Loucy (cell line): ENCODE measurements around the gene PGC.

Experiments
- H2AFZ ChIP-seq: fragments of 200-600 bp; sonication (generic); 2 replicates; pipeline ENCODE4 v1.6.0; 2016; ENCODE audit warnings: antibody characterized with exemption, mild to moderate bottlenecking, low read length, moderate library complexity
- H3F3A ChIP-seq: fragments of 200-600 bp; 2 replicates; pipeline ENCODE4 v1.6.0; 2016; ENCODE audit warnings: antibody characterized with exemption, low read depth, mild to moderate bottlenecking
- H3K27me3 ChIP-seq: fragments of 200-600 bp; sonication (generic); 2 replicates; pipeline ENCODE4 v1.6.1; 2014; ENCODE audit warnings: low read length, mild to moderate bottlenecking; ENCODE audit not compliant: insufficient read depth, poor library complexity, severe bottlenecking
- H3K36me3 ChIP-seq: fragments of 200-600 bp; sonication (generic); 2 replicates; pipeline ENCODE4 v1.6.1; 2016; ENCODE audit warnings: low read length; ENCODE audit not compliant: insufficient read depth
- H3K4me1 ChIP-seq: fragments of 200-600 bp; sonication (generic); 2 replicates; pipeline ENCODE4 v1.5.1; 2014; ENCODE audit warnings: low read length, mild to moderate bottlenecking; ENCODE audit not compliant: insufficient read depth, poor library complexity, severe bottlenecking
- H3K4me2 ChIP-seq: fragments of 200-600 bp; sonication (generic); 2 replicates; pipeline ENCODE4 v1.6.0; 2014; ENCODE audit warnings: antibody characterized with exemption, low read length, low read depth, mild to moderate bottlenecking; ENCODE audit not compliant: poor library complexity, severe bottlenecking
- H3K4me3 ChIP-seq: fragments of 200-600 bp; sonication (generic); 2 replicates; pipeline ENCODE4 v1.5.1; 2014; ENCODE audit warnings: low read length, mild to moderate bottlenecking, mixed read lengths; ENCODE audit not compliant: poor library complexity, severe bottlenecking
- H3K79me2 ChIP-seq: fragments of 200-600 bp; sonication (generic); 2 replicates; pipeline ENCODE4 v1.6.1; 2014; ENCODE audit warnings: low read length; ENCODE audit not compliant: insufficient read depth
- H3K9ac ChIP-seq: fragments of 200-600 bp; sonication (generic); 2 replicates; pipeline ENCODE4 v1.6.0; 2014; ENCODE audit warnings: mild to moderate bottlenecking, low read depth, low read length, moderate library complexity; ENCODE audit not compliant: poor library complexity, severe bottlenecking
- H3K9me2 ChIP-seq: fragments of 200-600 bp; sonication (generic); replicated peaks from 2 replicates; pipeline ENCODE4 v1.6.1; 2016; ENCODE audit warnings: low read depth, low read length, mixed read lengths
- H3K9me3 ChIP-seq: fragments of 200-600 bp; sonication (generic); 2 replicates; pipeline ENCODE4 v1.6.1; 2014; ENCODE audit warnings: mild to moderate bottlenecking, antibody characterized with exemption, low read length, low read depth; ENCODE audit not compliant: insufficient read depth
- H4K20me1 ChIP-seq: fragments of 200-600 bp; sonication (generic); 2 replicates; pipeline ENCODE4 v1.6.0; 2014; ENCODE audit warnings: antibody characterized with exemption, low read length, mild to moderate bottlenecking; ENCODE audit not compliant: insufficient read depth, poor library complexity, severe bottlenecking
- EZH2phosphoT487 ChIP-seq: fragments of 200-600 bp; IDR thresholded peaks from 2 replicates; pipeline ENCODE4 v1.6.1; 2018; ENCODE audit warnings: antibody characterized with exemption, mild to moderate bottlenecking, moderate library complexity, borderline replicate concordance
- TF ChIP-seq, protein P1 (sequence below): fragments of 200-600 bp; sonication (generic); conservative IDR thresholded peaks from 2 replicates; pipeline ENCODE4 v1.5.1; 2014; ENCODE audit warnings: mild to moderate bottlenecking, antibody characterized with exemption, low read length

Gene PGC

DNA sequence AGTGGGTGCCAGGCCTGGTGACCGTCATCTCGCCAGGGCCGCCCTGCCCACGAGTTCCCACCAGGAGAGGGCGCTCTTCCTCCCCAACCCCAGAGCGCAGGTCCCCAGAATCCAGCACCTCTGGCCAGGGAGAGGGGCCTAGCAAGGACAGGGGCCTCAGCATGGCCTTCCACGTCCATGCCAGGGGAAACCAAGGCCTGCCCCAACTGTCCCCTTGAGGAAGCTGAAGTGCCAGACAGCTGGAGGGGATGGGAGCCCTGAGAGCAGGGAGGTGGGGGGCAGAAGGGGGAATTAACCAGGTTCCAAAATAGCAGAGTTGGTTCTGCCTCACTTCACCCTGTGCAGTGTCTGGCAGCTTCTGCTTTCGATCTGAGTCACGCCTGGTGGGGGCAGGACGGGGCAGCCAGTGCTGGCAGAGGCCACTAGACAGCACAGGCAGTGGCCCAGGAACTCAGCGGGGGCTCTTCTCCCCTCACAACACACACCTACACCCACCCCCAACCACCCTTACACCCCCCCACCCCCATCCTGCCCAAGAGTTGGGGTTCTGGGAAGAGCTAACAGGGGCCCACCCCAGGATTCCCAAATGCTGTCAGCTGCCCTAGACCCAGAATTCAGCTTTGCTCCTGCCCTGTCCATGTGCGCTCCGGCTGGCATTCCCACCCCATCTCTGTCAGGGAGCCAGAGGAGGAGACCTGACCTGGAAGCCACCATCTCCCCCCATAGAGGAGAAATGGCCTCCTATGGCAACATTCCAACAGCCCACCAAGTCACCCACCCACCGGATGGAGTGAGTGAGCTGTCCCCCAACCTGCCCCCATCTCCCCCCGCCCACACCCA is 41.0 kb downstream of the PGC start:
- Histone ChIP-seq H3K4me2 (peak overlapping the region; percentile 77), H3K27me3 (no peaks in the 10 kb centered on the region), H4K20me1 (no peaks in the 10 kb centered on the region), H3F3A (no peaks in the 10 kb centered on the region), H3K36me3 (no peaks in the 10 kb centered on the region), H3K4me3 (no peak overlapping the region), H3K9ac (peak overlapping the region; percentile 54), H2AFZ (no peak overlapping the region), H3K79me2 (no peaks in the 10 kb centered on the region), H3K9me3 (no peaks in the 10 kb centered on the region), H3K9me2 (no peaks in the 10 kb centered on the region), H3K4me1 (peaks cover 29% of the 10 kb centered on the region)
- TF ChIP-seq, protein P1, sequence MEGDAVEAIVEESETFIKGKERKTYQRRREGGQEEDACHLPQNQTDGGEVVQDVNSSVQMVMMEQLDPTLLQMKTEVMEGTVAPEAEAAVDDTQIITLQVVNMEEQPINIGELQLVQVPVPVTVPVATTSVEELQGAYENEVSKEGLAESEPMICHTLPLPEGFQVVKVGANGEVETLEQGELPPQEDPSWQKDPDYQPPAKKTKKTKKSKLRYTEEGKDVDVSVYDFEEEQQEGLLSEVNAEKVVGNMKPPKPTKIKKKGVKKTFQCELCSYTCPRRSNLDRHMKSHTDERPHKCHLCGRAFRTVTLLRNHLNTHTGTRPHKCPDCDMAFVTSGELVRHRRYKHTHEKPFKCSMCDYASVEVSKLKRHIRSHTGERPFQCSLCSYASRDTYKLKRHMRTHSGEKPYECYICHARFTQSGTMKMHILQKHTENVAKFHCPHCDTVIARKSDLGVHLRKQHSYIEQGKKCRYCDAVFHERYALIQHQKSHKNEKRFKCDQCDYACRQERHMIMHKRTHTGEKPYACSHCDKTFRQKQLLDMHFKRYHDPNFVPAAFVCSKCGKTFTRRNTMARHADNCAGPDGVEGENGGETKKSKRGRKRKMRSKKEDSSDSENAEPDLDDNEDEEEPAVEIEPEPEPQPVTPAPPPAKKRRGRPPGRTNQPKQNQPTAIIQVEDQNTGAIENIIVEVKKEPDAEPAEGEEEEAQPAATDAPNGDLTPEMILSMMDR, result peak; percentile 71
- TF ChIP-seq EZH2phosphoT487, result no peak

DNA sequence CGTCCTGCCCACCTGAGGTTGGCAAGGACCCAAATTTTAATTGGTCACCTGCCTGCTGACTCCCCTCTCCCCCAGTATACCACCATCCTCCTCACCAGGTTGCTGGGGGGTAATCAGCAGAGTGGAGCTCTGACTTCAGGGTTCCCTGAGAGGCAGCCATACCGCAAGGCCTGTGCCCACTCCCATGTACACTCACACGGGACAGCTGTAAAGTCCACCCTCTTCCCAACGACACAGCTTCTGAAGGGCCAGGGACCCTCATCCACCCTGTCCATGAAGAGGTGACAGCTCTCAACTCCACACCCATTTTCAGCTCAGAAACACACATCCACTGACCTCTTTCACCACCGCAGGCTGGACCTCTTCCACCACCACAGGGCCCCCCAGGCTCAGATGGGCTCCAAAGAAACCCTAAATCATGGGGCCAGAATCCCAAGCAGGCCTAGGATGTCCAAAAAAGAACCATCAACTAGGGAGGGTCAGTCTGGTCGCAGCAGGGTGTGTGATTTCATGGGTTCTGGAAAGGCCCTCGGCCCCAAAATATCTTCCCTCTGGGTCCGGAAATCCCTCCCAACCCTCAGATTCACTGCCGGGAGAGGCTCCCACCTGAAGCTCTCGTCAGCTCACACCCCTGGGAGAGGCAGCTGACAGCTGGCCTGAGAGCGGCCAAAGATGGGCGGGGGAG is 41.7 kb downstream of the PGC start:
- Histone ChIP-seq H3F3A (no peaks in the 10 kb centered on the region), H3K4me2 (no peak overlapping the region), H3K4me1 (peaks cover 29% of the 10 kb centered on the region), H2AFZ (no peak overlapping the region), H3K9me2 (no peaks in the 10 kb centered on the region), H3K36me3 (no peaks in the 10 kb centered on the region), H3K4me3 (no peak overlapping the region), H3K27me3 (no peaks in the 10 kb centered on the region), H4K20me1 (no peaks in the 10 kb centered on the region), H3K79me2 (no peaks in the 10 kb centered on the region), H3K9ac (no peak overlapping the region), H3K9me3 (no peaks in the 10 kb centered on the region)
- no peak for TF ChIP-seq EZH2phosphoT487
- TF ChIP-seq, protein P1, result no peak

DNA sequence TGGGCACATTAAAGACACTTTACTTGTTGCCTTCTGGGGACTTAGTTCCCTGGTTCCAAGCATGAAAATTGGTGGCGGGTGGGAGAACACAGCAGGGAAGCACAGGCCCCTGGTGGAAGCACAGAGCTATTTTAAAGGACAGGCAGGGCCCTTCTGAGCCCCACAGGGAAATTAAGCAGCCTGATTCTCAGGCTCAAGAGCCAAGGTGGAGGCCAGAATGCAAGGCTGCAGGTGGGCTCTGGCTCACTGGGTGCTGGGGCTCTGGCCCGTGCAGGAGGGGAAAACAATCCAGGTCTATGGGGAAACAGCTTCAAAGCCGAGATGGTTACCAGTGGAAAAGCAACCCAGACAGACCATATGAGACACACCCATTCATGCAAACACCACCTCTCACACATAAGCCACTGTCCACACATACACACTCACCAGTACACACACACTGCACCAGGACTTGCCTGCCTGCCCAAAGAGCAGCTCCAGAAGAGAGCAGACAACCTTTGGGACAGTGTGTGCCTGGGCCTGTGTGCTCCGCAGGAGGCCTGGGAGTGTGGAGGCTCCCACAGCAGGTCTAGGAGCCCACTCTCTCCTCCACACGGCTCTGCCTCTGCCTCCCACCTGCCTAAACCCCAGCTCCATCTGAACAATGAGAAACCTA is 42.4 kb downstream of the PGC start:
- no peak overlapping the region for H3K9ac ChIP-seq
- no peak overlapping the region for H2AFZ ChIP-seq
- no peaks in the 10 kb centered on the region for H3K36me3 ChIP-seq
- no peaks in the 10 kb centered on the region for H3K27me3 ChIP-seq
- H3K4me2 ChIP-seq, result no peak overlapping the region
- no peak overlapping the region for H3K4me3 ChIP-seq
- no peaks in the 10 kb centered on the region for H3K9me2 ChIP-seq
- H3K9me3 ChIP-seq, result no peaks in the 10 kb centered on the region
- no peaks in the 10 kb centered on the region for H3F3A ChIP-seq
- peaks cover 29% of the 10 kb centered on the region for H3K4me1 ChIP-seq
- H4K20me1 ChIP-seq, result no peaks in the 10 kb centered on the region
- no peak for TF ChIP-seq EZH2phosphoT487
- TF ChIP-seq, protein P1, result no peak
- H3K79me2 ChIP-seq, result no peaks in the 10 kb centered on the region
